ENCODE measurements around the gene FHIT. TPM values are rescaled to one million over a fixed set of nuclear protein-coding genes. Genes with fewer than 3 reads are reported as not detected.

The FHIT gene
- total RNA-seq, 1 donor from 2014 or later: 5.7 TPM

- Histone ChIP-seq H3K4me2 (no peak overlapping the region), H3K36me3 (no peaks in the 10 kb centered on the region), H4K20me1 (ENCODE audit: low read depth) (no peaks in the 10 kb centered on the region), H3K79me2 (ENCODE audit: low read depth) (no peaks in the 10 kb centered on the region), H3K4me3 (no peak overlapping the region), H3K9me3 (ENCODE audit: low read depth) (no peaks in the 10 kb centered on the region), H3K27me3 (no peaks in the 10 kb centered on the region), H3K9ac (no peak overlapping the region), H3F3A (ENCODE audit: low read depth) (peaks cover 8% of the 10 kb centered on the region), H2AFZ (replicated peaks) (no peak overlapping the region), H3K4me1 (peaks cover 16% of the 10 kb centered on the region), H3K27ac (no peak overlapping the region)
- Mint-ChIP-seq H3K27ac (no peak overlapping the region), H3K9me3 (no peaks in the 10 kb centered on the region), H3K4me1 (peaks cover 5% of the 10 kb centered on the region), H3K36me3 (no peaks in the 10 kb centered on the region), H3K4me3 (no peak overlapping the region), H3K27me3 (ENCODE audit: insufficient read depth, low read depth) (peaks cover 2% of the 10 kb centered on the region)
- no peak for TF ChIP-seq CTCF (IDR thresholded peaks at IDR 0.05)
- no peak for TF ChIP-seq EZH2 (IDR thresholded peaks at IDR 0.05)
- TF ChIP-seq EZH2phosphoT487 (IDR thresholded peaks at IDR 0.05): no peak
- DNase-seq (ENCODE audit: low spot score): no peak
These were observed 1260.3 kb downstream of the FHIT start for GRCh38 chr3:59990915-59991314.

- Mint-ChIP-seq H3K9me3 (no peaks in the 10 kb centered on the region), H3K27ac (no peak overlapping the region), H3K36me3 (no peaks in the 10 kb centered on the region), H3K4me3 (no peak overlapping the region), H3K4me1 (no peaks in the 10 kb centered on the region), H3K27me3 (ENCODE audit: insufficient read depth, low read depth) (no peaks in the 10 kb centered on the region)
- Histone ChIP-seq H3K9ac (no peak overlapping the region), H3F3A (ENCODE audit: low read depth) (peaks cover 5% of the 10 kb centered on the region), H3K4me1 (no peaks in the 10 kb centered on the region), H3K36me3 (no peaks in the 10 kb centered on the region), H3K27ac (no peak overlapping the region), H3K9me3 (ENCODE audit: low read depth) (no peaks in the 10 kb centered on the region), H3K4me3 (no peak overlapping the region), H3K27me3 (no peaks in the 10 kb centered on the region), H3K79me2 (ENCODE audit: low read depth) (no peaks in the 10 kb centered on the region), H3K4me2 (no peak overlapping the region), H4K20me1 (ENCODE audit: low read depth) (no peaks in the 10 kb centered on the region), H2AFZ (replicated peaks) (no peak overlapping the region)
- no peak for DNase-seq (ENCODE audit: low spot score)
- no peak for TF ChIP-seq EZH2phosphoT487 (IDR thresholded peaks at IDR 0.05)
- no peak for TF ChIP-seq EZH2 (IDR thresholded peaks at IDR 0.05)
- TF ChIP-seq CTCF (IDR thresholded peaks at IDR 0.05): no peak
These were observed 1268.7 kb downstream of the FHIT start for GRCh38 chr3:59982510-59982909.

- H3K4me1 Mint-ChIP-seq: no peaks in the 10 kb centered on the region
These were observed 1269.9 kb downstream of the FHIT start for GRCh38 chr3:59981377-59981776.

More at GRCh38 chr3:59981377-59981776, 1269.9 kb downstream of the FHIT start:
- DNase-seq (ENCODE audit: low spot score): no peak
- Histone ChIP-seq H4K20me1 (ENCODE audit: low read depth) (no peaks in the 10 kb centered on the region), H3K36me3 (no peaks in the 10 kb centered on the region), H3K27me3 (no peaks in the 10 kb centered on the region), H3K9me3 (ENCODE audit: low read depth) (no peaks in the 10 kb centered on the region), H3K4me2 (no peak overlapping the region), H3K27ac (no peak overlapping the region), H3F3A (ENCODE audit: low read depth) (no peaks in the 10 kb centered on the region), H3K9ac (no peak overlapping the region), H2AFZ (replicated peaks) (no peak overlapping the region), H3K79me2 (ENCODE audit: low read depth) (no peaks in the 10 kb centered on the region), H3K4me3 (no peak overlapping the region), H3K4me1 (no peaks in the 10 kb centered on the region)
- TF ChIP-seq EZH2phosphoT487 (IDR thresholded peaks at IDR 0.05) (no peak), EZH2 (IDR thresholded peaks at IDR 0.05) (no peak), CTCF (IDR thresholded peaks at IDR 0.05) (no peak)
- no peak overlapping the region for H3K4me3 Mint-ChIP-seq
- no peaks in the 10 kb centered on the region for H3K9me3 Mint-ChIP-seq
- H3K27me3 Mint-ChIP-seq (ENCODE audit: insufficient read depth, low read depth): no peaks in the 10 kb centered on the region
- H3K27ac Mint-ChIP-seq: no peak overlapping the region
- H3K36me3 Mint-ChIP-seq: no peaks in the 10 kb centered on the region

Data from neural progenitor cell (in vitro differentiated cells).